HG03342 (cell line): Measurements from ENCODE around the gene AGBL3.
"Not testable (repeated sequence)": the region's sequence is repeated elsewhere in the genome, so short reads cannot be mapped to it uniquely, and the experiment has no call there.

Source experiments
- ATAC-seq: cut with Tn5 transposase; IDR thresholded peaks from one replicate; pipeline ENCODE4 v1.9.1; 2021; ENCODE audit warnings: mild to moderate bottlenecking, moderate library complexity; ENCODE audit not compliant: unreplicated experiment

AGBL3 gene

DNA sequence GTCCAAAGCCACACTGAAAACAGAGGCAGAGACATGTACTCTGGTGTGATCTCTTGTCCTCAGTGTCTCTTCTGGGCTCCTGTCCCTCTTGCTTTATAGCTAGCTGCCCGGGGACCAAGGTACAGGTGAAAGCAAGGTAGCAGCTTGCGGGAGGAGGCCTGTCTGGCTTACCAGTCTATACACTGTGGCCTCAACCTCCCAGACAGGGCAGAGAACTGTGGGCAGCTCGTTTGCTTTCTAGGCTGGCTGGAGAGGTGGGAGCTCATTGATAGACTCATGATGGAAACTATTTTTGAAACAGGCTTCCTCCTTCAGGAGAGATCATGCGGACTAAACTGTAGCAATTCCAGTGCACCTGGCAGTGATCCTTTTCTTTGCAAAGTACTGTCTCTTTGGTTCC lies 179.6 kb downstream of the AGBL3 start:
- no peak for ATAC-seq

DNA sequence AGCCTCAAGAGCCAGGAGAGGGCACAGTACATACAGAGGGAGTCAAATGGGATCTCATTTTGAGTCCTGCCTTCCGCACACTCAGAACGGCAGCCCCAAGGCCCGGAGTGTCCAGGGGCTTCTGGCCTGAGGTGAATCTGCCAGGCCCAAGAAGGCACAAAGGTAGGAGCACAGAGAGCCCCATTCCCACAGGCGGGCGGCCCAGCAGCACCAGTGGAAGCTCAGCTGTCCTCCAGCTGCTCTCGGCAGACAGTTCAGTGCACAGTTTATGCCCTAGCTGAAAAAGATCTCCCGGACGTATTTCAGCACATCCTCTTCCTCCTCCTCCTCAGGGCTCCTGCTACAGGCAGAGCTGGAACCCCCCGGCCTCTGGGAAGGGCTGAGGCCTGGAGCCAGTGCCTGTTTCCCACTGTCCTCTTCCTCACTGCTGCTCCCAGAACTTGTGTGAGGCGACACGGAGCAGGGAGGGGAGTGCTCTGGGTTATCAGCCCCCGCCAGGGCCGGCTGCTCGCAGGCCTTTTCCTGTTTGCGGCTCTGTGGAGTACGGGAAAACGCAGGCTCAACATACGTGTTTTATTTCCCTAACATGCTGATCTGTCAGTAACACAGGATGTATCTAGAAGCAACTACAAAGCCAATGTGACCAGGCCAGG lies 180.2 kb downstream of the AGBL3 start:
- no peak for ATAC-seq

DNA sequence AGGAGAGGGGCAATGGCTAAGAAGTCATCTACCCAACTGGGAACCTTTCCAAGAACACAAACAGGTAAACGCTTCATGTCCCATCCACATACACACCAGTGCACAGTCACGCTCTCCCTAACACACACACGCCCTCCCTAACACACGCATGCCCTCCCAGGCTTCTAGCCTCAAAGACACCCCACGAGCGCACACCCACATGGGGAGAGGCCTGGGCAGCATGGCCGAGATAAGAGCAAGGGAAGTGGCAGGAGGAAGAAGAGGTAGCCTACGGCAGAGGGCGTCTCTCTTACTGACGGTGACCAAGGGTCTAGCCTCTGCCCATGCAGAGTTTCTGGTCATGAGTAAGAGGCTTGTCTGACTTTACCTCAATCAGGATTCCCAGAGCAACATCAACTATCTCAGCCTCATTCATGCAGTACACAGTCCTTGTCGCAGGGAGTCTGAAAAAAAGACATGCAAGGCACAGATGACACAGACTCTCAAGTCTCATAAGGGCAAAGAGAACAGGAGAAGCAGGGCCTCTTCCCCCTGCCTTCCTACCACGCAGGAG lies 181.1 kb downstream of the AGBL3 start:
- no peak for ATAC-seq

DNA sequence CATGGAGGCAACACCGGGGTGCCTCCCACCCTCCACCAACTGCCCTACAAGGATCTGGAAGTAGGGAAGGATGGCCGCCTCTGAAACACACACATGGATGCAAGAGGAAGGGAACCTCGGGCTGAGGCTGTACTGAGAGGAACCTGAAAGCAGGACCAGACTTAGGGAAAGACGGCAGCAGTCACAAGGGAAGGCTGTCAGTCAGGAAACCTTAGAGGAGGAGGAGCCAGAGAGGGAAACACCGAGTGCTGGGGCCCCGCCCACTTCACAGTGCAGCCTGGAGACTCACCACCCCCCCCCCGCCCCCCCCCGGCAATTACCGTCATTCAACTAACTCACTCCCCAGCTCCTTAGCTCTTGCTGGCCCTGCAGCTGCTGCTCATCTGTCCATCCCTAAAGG lies 181.7 kb downstream of the AGBL3 start:
- ATAC-seq, result no peak

DNA sequence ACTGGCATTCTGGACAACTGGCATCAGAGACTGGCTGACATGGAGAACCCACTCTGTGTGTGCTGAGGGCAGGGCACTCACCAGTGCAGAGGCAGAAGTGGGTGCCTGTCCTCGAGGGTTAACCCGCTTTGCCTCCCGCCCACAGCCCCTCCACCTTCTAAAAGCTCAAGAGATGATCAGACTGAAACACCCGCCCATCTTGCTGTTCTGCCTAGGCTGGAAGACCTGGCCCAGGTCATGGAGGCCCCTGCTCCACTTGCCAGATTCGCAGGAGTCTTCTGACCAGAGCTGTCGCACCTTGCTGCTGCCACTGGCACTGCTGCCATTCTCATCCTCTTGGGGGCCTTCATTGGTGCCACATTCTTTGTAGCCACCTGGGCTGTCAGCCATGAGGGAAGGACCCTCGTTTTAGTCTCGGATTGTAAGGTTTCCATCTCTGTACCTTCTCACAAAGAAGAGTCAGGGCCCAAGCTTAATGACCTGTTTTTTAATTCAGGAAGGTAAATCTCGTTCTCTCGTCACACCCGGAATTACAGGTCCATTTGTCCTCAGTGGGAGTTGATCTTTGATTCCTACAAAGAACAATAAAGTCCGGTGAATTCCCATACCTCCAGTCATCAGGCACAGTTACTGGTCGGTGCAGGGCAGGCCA lies 182.3 kb downstream of the AGBL3 start:
- no peak for ATAC-seq

DNA sequence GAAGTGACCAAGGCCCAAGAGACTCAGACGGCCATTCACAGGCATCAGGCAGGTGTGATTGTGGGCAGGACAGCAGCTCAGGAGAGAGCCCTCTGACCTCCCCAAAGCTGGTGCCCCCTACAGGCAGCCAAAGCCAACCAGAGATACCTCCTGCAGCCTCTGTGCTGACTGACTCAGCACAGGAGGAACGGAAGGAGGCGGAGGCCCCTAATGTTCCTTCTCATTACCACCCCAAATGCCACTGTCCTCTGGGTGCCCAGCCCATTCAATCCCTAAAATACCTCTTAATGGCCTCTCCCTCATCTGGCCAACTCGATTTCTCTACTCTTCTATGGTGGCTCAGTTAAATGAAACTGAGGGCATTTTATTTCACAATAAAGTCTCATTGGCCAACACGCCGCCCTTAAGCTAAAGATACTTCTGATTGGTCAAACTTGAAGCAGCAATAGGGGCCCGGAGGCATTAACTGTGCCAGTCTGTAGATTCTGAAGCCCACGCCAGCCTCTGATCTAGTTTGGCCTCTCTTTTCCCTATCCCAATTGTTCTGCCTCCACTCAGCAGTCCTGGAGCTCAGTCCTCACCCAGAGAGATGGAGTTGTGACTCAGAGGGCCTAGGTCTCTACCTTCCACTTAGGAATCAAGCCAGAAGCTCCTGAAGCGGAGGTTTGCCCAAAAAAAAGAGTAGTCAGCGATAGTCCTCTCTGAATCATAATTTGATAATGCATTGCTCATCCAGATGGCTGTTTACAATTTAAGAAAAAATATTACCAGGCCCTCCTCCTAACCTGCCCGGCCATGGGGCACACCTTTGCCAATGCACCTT lies 183.0 kb downstream of the AGBL3 start:
- ATAC-seq, result peak; percentile 40

DNA sequence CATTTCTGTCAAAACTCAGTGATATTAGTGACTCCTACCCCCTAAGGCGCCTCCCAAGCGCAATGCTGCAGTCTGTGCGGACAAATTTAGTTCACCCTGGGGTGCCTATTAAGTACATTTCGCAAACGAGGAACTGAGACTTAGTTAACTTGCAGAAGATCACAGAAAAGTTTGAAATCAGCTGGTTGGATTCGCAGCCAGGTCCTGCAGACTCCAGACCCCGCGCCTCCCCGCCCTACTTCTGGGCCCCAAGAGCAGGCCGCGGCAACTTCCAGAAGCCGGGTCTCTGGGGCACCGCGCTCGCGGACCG lies 183.6 kb downstream of the AGBL3 start:
- peak; percentile 10 for ATAC-seq

DNA sequence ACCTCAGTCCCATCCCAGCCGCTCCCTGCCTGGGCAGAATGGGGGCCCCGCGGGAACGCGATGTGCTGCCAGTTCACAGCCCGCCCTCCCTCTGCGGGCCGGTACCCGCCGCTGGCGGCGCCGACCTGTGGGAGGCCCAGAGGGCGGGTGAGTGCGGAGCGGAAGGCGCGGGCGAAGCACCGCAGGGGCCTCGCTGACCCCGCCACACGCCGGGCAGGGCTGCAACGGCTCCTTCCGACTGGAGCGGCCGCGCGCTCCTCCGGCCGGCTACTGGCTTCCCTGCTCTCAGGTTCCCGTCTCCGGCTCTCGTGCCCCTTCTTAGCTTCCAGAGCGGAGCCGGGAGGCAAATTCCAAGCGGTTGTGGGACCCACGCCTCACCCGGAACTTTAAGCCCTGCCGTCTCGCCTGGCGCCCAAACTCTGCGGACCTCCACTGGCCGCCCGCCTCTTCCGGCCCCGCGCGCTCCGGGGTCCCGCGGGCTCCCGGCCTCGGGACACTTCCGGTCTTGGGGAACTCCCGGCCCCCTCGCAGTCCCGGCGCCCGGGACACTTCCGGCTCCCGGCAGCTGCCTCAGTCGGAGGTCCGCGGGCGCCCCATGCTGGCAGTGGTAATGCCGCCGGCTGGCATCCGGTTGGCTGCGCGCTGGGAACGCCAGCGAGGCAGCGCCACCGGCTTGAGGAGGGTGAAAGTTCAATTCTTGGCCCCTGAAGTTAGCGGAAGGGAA lies 184.1 kb downstream of the AGBL3 start, which contains the start of gene CYREN:
TSS of gene CYREN (minus strand) at position 434 of the 724 bp plus-strand sequence. CDS start 1,785 bp downstream, outside the sequence.
- peak; percentile 76 for ATAC-seq

DNA sequence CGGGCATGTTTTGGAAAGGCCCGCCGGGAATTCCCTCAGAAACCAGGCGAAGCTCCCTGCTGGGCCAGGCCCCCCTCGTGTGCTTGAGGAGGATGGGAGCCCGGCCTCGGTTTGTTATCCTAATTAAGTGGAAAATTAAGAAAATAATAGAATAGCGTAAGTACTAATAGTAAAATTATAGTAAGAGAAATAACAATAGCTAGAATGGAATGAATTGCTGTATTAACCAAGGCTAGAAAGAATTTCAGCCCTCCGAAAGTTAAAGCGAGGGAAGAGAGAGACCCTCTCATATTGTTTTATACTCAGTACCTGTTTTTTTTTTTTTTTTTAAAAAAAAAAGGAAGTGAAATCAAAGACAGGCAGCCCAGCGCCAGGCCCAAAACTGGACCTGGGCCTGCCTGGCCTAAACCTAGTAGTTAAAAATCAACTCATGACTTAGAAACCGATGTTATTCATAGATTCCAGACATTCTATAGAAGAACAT lies 184.7 kb downstream of the AGBL3 start:
- peak; percentile 27 for ATAC-seq

DNA sequence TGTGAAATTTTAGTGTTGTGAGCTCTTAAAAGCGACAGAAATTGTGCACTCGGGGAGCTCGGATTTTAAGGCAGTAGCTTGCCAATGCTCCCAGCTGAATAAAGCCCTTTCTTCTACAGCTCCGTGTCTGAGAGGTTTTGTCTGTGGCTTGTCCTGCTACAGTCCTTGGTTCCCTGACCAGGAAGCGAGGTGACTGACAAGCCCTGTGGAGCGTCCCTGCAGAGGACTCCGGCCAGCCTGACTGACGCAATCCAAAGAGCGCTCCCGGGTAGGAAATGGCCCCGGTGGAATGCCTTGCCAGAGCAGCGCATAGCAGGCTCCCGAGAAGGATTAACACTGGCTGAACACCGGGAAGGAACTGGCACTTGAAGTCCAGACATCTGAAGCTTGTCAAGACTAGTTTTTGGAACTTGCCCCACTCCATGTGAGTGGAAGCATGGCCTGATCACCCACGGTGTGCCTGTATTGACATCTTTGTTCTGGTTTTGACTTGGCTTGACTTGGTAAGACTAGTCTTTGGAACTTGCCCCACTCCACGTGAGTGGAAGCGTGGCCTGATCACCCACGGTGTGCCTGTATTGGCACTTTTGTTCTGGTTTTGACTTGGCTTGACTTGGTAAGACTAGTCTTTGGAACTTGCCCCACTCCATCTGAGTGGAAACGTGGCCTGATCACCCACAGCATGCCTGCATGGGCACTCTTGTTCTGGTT lies 185.4 kb downstream of the AGBL3 start:
- ATAC-seq, result not testable (repeated sequence)

DNA sequence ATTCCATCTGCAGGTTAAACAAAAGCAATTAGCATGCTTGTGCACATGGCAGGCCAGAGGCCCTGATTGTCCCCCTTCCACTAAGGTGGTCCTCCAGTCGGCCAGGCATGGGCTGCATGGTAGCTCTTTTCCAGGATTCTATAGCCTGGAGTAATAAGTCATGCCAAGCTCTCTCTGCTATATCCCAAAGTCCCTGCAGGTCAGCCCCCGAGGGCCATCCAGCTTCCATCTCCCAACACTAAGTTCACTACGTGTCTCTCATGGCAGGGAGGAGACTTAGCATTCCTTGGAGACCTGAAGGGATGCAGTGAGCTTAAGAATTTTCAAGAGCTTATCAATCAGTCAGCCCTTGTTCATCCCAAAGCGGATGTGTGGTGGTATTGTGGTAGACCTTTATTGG lies 187.6 kb downstream of the AGBL3 start:
- not testable (repeated sequence) for ATAC-seq

DNA sequence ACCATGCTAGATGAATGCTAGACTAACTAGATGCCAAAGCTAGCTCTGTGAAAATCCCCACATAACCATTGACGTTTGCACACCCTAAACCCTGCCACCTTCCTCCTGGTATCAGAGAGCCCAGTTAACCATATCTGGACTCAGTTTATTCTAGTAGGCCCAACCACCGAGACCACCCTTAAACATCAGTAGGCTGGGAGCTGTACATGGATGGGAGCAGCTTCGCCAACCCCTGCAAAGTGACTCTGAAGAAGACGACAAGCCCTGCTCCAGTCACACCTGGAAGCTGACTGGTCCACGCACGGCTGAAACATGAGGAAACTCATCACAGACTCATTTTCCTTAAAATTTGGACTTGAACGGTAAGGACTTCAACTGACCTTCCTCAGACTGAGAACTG lies 188.6 kb downstream of the AGBL3 start:
- ATAC-seq, result no peak

DNA sequence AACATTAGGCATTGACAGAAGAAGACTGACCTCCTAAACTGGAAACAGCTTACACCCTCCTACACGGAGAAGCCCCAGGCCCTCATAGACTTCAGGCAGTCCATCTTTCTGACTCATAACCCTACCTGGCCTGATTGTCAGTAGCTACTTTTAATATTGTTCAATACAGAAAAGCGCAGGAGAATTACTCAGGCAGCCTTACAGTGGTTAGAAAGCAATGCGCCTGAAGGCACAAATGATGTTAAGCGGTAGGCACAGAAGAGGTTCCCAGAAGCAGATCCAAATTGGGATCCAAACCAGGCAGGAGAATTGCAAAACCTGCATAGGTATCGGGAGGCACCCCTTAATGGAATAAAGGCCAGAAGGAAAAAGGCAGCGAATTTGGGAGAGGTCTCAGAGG lies 189.6 kb downstream of the AGBL3 start:
- ATAC-seq, result no peak

DNA sequence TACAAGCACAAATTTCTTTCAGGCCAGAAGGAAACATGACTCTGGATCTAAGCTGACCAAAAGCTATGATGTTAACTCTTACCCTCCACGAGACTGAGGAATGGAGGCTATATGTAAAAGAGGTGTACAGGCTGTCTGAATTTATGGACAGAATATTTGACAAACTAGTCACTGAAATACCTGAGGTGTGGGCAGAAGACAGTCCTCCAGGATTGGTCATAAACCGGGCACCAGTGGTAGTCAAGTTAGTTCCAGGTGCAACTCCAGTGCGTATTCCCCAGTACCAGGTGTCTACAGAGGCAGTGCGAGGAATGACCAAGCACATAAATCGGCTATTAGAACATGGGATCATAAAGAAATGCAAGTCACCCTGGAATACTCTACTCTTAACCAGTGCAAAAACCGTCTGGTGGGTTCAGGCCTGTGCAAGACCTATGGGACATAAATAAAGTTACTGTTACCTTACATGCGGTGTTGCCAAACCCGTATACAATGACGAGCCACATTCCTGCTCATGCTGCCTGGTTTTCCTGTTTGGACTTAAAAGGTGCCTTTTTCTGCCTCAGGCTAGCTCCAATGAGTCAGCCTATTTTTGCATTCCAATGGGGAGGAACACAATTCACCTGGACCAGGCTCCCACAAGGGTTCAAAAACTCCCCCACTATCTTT lies 190.9 kb downstream of the AGBL3 start:
- ATAC-seq, result no peak

DNA sequence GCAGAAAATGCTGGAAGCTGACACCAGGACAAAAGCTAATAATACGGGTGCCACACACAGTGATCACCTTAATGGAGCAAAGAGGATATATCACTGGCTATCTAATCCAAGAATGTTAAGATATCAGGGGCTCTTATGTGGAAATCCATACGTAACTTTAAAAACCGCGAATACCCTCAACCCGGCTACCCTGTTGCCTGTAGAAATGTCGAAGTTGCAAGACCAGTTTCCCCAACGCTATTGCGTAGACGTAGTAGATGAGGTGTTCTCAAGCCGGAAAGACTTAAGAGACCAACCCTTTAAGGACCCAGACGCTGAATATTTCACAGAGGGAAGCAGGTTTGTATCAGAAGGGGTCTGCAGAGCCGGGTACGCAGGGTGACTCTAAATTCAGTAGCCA lies 192.1 kb downstream of the AGBL3 start:
- no peak for ATAC-seq

DNA sequence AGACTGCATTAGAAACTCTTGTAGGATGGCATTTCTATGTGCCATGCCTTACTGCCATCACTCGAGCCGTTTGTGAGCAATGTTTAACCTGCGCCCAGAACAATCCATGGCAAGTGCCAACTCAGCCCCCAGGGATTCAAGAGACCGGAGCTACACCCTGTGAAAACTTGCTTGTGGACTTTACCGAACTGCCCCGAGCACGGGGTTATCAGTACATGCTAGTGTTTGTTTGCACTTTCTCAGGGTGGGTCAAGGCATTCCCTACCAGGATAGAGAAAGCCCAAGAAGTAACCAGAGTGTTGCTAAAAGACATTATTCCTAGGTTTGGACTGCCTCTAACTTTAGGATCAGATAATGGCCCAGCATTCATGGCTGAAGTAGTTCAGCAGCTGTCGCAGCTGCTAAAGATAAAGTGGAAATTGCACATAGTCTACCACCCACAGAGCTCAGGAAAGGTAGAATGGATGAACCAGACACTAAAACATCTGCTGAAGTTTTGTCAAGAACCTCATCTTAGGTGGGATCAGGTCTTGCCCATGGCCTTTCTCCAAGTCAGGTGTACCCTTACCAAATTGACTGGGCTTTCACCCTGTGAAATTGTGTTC lies 193.1 kb downstream of the AGBL3 start:
- no peak for ATAC-seq

DNA sequence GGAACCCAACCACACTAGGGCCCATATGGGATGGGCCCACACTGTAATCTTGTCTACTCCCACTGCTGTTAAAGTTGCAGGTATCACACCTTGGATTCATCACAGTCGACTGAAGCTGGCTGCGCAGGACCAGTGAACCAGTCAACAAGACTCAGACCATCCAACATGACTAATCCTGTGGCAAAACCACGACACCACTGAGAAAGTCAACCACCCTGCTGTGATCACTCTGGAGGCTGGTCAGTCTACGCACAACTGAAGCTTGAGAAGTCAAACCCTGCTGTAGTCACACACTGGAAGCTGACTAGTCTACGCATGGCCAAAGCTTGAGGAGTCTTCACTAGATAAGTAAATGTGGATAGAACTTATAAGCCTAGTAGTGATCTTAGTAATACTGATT lies 193.8 kb downstream of the AGBL3 start:
- no peak for ATAC-seq

DNA sequence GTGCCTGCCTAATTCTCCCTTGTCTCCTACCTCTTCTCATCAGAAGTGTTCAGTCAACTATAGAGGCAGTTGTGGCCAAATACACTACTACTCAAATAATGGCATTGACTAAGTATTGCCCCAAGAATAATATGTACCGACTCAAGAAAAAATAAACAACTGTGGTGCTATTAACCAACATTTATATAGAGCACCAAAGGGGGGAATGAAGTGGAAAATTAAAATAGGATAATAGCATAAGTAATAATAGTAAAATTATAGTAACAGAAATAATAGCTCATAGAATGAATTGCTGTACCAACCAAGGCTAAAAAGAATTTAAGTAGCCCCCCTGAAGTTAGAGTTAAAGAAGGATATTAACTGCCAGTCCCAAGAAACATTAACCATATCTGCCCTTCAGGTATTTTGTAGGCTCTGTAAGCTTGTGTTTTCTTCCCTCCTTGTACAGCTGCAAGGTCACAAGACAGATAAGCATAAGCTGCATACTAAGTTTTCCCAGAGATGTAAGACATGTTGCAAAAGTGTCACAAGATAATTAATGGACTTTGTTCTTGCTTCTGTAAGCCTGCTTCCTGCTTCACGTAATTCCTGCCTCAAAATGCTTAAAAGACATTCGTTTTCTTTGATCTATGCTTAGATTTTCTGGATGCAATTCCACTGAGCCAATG lies 195.1 kb downstream of the AGBL3 start:
- ATAC-seq, result no peak
